ENCODE data around the gene BRD1. TPM values are rescaled to one million over a fixed set of nuclear protein-coding genes. Genes with fewer than 3 reads are reported as not detected.

BRD1 gene
- total RNA-seq, 2 donors from 2014 or later, result 32.7 to 37.7 TPM

DNA sequence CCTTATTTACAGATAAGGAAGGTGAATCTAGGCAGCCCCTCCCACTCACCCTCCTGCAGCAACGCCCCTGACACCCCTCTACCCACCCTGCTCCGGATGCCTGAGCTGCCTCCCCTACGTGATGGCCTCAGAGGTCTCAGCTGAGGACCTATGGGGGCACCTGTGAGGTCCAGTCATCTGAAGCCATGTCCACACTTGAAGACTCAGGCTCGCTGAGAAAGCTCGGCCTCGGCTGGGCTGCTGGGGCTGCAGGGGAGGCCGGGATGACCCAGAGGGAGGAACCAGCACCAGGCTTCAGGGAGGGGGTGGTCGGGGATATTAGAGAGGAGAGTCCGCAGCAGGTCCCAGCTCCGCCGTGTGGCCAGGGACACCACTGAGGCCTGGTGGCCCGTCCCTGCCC lies 92.8 kb downstream of the BRD1 start:
- TF ChIP-seq, protein P1, sequence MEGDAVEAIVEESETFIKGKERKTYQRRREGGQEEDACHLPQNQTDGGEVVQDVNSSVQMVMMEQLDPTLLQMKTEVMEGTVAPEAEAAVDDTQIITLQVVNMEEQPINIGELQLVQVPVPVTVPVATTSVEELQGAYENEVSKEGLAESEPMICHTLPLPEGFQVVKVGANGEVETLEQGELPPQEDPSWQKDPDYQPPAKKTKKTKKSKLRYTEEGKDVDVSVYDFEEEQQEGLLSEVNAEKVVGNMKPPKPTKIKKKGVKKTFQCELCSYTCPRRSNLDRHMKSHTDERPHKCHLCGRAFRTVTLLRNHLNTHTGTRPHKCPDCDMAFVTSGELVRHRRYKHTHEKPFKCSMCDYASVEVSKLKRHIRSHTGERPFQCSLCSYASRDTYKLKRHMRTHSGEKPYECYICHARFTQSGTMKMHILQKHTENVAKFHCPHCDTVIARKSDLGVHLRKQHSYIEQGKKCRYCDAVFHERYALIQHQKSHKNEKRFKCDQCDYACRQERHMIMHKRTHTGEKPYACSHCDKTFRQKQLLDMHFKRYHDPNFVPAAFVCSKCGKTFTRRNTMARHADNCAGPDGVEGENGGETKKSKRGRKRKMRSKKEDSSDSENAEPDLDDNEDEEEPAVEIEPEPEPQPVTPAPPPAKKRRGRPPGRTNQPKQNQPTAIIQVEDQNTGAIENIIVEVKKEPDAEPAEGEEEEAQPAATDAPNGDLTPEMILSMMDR (IDR thresholded peaks at IDR 0.05), result no peak
- intact Hi-C loops (cut with DNase I), result no loop called here
- Histone ChIP-seq H3K27ac (no peak overlapping the region), H3K4me1 (no peaks in the 10 kb centered on the region), H3K9ac (ENCODE audit: low read depth in 2 of 2, low read length in 2 of 2) (no peak overlapping the region), H3K27me3 (no peaks in the 10 kb centered on the region), H3K9me3 (no peaks in the 10 kb centered on the region), H3K4me3 (no peak overlapping the region), H3K36me3 (no peaks in the 10 kb centered on the region)
- no peak for DNase-seq

DNA sequence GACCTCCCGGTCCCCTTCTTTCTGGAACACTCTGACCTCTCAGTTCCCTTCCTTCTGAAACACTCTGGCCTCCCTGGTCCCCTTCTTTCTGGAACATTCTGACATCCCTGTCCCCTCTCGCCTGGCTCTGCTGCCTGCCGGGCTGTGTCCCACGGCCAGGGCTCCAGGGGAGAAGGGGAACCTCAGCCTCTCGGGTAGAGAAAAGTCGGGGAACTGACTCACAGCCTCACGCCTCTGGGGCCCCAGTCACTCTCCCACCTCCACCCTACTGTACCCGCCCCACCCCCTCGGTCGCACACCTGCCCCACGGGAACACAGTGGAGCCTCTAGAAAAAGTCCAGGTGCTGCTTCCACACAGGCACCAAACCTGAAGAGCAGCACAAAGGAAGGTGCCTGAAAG lies 93.3 kb downstream of the BRD1 start:
- DNase-seq, result no peak
- intact Hi-C loops (cut with DNase I), result no loop called here
- TF ChIP-seq, protein P1 (IDR thresholded peaks at IDR 0.05), result no peak
- H3K27ac ChIP-seq, result no peak overlapping the region
- H3K36me3 ChIP-seq, result no peaks in the 10 kb centered on the region
- no peak overlapping the region for H3K4me3 ChIP-seq
- H3K9me3 ChIP-seq, result no peaks in the 10 kb centered on the region
- H3K9ac ChIP-seq (ENCODE audit: low read depth in 2 of 2, low read length in 2 of 2), result no peak overlapping the region
- H3K4me1 ChIP-seq, result no peaks in the 10 kb centered on the region
- H3K27me3 ChIP-seq, result no peaks in the 10 kb centered on the region

DNA sequence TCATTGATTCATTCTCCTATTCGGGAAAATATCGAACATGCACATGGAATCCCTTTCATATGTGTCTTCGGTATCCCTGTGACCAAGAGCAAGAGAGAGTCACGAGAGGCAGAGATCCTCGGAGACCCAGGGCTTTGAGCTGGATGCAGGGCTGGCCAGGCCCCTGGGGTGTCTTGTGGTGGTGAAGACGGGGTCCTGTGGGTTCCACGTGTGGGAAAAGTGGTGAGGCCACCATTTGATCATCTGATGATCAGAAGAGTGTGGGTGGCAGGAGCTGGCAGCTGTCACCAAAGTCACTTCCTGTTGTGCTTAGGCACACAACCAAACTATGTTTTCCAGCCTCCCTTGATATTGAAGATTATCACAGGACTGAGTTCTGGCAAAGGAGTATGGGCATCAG lies 94.0 kb downstream of the BRD1 start:
- H3K4me1 ChIP-seq, result no peaks in the 10 kb centered on the region
- DNase-seq, result no peak
- H3K27me3 ChIP-seq, result no peaks in the 10 kb centered on the region
- TF ChIP-seq, protein P1 (IDR thresholded peaks at IDR 0.05), result no peak
- H3K9ac ChIP-seq (ENCODE audit: low read depth in 2 of 2, low read length in 2 of 2), result no peak overlapping the region
- intact Hi-C loops (cut with DNase I), result no loop called here
- H3K9me3 ChIP-seq, result no peaks in the 10 kb centered on the region
- no peaks in the 10 kb centered on the region for H3K36me3 ChIP-seq
- no peak overlapping the region for H3K4me3 ChIP-seq
- H3K27ac ChIP-seq, result no peak overlapping the region

DNA sequence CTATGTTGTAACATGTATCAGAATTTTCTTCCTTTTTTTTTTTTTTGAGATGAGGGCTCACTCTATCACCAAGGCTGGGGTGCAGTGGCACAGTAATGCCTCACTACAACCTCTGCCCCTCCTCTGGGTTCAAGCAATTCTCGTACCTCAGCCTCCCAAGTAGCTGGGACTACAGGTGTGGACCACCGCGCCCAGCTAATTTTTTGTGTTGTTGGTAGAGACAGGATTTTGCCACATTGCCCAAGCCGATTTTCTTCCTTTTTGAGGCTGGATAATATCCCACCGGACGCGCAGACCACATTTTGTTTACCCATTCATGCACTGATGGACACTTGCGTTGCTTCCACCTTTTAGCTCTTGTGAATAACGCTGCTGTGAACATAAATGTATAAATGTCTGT lies 97.0 kb downstream of the BRD1 start:
- no peak overlapping the region for H3K4me3 ChIP-seq
- no peaks in the 10 kb centered on the region for H3K4me1 ChIP-seq
- H3K36me3 ChIP-seq, result no peaks in the 10 kb centered on the region
- H3K27me3 ChIP-seq, result no peaks in the 10 kb centered on the region
- no peak overlapping the region for H3K27ac ChIP-seq
- TF ChIP-seq, protein P1 (IDR thresholded peaks at IDR 0.05), result no peak
- no peak for DNase-seq
- intact Hi-C loops (cut with DNase I), result no loop called here
- no peaks in the 10 kb centered on the region for H3K9me3 ChIP-seq
- H3K9ac ChIP-seq (ENCODE audit: low read depth in 2 of 2, low read length in 2 of 2), result no peak overlapping the region

DNA sequence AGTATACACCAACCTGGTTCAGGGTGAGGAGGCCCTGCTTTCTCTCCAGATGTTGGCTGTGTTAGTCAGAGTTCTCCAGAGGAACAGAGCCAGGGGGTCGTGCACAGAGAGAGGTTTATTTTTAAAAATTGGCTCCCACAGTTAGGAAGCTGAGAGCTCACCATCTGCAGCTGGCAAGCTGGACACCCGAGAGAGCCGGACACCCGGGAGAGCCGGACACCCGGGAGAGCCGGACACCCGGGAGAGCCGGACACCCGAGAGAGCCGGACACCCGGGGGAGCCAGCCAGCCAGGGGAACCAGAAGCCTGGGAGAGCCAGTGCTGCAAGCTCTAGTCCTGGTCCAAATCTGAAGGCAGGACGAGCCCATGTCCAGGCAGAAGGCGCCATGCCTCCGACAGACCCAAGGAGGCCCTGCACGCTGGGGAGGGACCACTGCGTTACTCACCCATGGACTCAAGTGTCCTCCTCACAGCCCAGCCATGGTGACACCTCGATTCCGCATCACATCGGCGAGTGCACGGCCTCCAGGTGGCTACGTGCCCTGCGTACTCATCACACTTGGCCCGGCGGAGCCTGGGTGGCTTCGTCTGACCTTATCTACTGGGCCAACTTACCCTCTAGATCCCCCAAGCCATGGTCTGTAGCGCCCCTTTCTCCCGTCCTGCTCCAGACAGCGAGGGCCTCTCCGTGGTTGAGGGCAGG lies 99.0 kb downstream of the BRD1 start:
- H3K4me3 ChIP-seq, result no peak overlapping the region
- no peaks in the 10 kb centered on the region for H3K36me3 ChIP-seq
- DNase-seq, result no peak
- no peaks in the 10 kb centered on the region for H3K4me1 ChIP-seq
- intact Hi-C loops (cut with DNase I), result no loop called here
- H3K9ac ChIP-seq (ENCODE audit: low read depth in 2 of 2, low read length in 2 of 2), result no peak overlapping the region
- peaks cover 13% of the 10 kb centered on the region for H3K27me3 ChIP-seq
- H3K9me3 ChIP-seq, result no peaks in the 10 kb centered on the region
- TF ChIP-seq, protein P1 (IDR thresholded peaks at IDR 0.05), result no peak
- no peak overlapping the region for H3K27ac ChIP-seq
